OCI-LY3 (cell line): ENCODE measurements around the gene ASPG.

Experiments used
- CTCF ChIP-seq: fragments of 200-600, 300-600 bp; sonication (generic); IDR thresholded peaks from 2 replicates; pipeline ENCODE4 v1.5.1; 2014; ENCODE audit warnings: antibody characterized with exemption, low read length, low read depth
- EZH2phosphoT487 ChIP-seq: fragments of 200-600 bp; shearing (Covaris generic); IDR thresholded peaks from 2 replicates; pipeline ENCODE4 v1.6.1; 2018; ENCODE audit warnings: antibody characterized with exemption, mixed run types, low read depth

GRCh38 chr14:104078031-104078455 lies 7.5 kb upstream of the ASPG start:
- peak; percentile 100 for TF ChIP-seq CTCF
- TF ChIP-seq EZH2phosphoT487 = no peak
